Ecto neural progenitor cell (in vitro differentiated cells): Measurements from ENCODE around the gene RSAD1.

ENCODE experiments used
- DNase-seq: peaks from one replicate; pipeline ENCODE4 v3.0.0-alpha.2; 2018; ENCODE audit warnings: low spot score

The RSAD1 gene

DNA sequence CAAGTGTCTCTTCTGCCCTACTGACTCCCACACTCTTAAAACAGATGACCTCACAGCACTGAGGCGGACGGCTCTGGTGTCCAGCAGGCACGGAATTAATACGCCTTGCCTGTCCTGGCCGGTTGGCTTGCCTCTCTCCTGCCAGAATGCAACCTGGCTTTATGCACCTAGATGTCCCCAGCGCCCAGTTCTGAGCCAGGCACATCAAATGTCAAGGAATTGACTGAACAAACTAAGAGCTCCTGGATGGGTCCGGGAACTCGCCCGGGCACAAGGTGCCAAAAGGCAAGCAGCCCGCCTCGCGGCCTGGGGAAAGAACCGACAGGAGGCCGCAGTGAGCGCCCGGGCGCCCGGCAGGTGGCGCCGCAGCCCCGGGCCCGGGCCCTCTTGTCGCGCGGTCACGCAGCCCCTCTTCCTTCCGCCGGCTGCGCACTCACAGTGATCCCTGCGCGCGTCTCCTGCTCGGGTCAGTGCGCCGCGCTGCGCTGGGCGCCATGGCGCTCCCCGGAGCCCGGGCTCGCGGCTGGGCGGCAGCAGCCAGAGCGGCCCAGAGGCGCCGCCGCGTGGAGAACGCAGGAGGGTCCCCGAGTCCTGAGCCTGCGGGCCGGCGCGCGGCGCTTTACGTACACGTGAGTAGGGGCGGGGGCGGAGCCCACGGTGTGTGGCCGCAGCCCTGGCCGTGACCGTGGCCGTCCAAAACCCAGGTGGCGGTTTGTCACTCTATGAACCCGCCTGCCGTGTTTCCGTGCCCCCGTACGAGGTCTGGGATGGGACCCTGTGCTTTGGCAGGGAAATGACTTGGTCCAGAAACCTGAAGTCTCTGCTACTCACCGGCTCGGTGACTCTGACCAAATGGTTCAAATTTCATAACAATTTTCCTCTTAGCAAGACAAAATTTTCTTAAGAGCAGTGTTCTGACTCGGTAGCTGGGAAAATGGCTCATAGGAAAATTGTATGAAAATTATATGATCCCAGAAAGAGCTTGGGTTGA, at the start of gene RSAD1:
RSAD1 (plus strand) TSS at position 470 of the 991 bp plus-strand sequence; CDS start at position 495, 25 bp downstream.
- DNase-seq, result peak; percentile 95

DNA sequence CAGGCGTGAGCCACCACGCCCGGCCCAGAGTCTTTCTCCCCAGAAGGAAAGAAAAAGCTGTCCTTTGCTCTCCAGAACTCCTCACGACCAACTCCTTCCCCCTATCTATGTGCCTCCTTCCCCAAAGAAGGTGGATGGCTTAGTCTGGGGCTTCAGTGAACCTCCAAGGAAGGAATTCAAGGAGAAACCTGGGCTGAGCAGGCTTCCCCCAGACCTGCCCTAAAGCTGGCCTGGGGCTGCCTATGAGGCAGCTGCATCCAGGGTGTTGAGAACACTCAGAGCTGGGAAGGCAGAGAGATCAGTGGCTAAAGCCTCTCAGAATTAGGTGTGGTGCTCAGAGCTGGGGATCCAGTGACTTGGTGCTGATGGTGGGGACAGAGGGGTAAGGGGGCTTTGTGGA, 48.9 kb upstream of the RSAD1 start:
- no peak for DNase-seq

- DNase-seq, result no peak
These were observed 47.6 kb upstream of the RSAD1 start for GRCh38 chr17:50430821-50431618.

DNA sequence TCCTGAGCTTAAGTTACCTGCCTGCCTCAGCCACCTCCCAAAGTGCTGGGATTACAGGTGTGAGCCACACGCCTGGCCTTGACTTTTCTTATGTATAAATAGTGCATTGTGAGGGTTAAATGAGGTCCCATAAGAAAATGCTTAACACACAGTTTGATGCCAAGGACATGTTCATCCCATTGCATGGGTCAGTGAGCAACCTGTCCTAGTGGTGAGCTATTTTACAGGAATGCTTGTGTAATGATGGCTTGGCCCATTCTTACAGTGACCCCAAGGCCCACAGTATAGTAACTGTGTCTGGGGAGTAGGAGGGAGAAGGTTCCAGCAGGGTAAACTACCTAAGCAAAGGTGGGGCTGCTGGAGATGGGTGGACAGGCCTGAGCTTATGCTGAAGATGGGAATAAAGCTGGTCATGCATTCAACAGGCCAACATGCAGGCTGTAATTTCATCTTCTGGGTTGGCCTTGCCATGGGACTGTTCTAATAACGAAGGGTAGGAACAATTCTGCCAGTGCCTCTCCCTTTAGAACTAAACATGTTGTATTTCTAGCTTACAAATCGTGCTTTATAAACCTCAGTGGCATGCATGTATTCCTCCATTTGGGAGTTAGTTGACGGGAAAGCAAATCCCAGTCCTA, 46.4 kb upstream of the RSAD1 start:
- DNase-seq, result no peak

DNA sequence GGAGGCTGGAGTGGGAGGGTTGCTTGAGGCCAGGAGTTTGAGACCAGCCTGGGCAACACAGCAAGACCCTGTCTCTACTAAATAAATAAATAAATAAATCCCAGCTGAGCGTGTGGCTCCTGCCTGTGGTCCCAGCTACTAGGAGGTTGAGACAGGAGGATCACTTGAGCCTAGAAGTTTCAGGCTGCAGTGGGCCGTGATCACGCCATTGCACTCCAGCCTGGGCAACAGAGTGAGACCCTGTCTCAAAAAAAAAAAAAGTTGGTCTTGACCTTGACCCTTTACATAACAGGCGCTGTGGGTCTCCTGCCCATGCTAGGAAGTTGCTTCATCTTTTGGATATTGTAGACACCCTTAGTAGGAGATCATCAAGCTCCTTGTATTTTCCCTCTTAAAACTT, 41.3 kb upstream of the RSAD1 start:
- DNase-seq, result no peak

DNA sequence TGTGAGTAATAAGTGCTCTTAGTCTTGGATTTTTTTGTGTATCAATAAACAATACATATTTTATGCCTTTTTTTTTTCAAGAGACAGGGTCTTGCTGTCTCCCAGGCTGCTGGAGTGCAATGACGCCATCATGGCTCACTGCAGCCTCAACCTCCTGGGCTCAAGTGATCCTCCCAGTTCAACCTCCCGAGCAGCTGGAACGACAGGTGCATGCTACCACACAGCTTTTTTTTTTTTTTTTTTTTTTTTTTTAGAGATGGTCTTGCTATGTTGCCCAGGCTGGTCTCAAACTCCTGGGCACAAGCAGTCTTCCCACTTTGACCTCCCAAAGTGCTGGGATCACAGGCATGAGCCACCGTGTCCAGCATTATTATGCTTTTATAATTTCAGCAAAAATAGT, 39.7 kb upstream of the RSAD1 start:
- DNase-seq, result no peak

DNA sequence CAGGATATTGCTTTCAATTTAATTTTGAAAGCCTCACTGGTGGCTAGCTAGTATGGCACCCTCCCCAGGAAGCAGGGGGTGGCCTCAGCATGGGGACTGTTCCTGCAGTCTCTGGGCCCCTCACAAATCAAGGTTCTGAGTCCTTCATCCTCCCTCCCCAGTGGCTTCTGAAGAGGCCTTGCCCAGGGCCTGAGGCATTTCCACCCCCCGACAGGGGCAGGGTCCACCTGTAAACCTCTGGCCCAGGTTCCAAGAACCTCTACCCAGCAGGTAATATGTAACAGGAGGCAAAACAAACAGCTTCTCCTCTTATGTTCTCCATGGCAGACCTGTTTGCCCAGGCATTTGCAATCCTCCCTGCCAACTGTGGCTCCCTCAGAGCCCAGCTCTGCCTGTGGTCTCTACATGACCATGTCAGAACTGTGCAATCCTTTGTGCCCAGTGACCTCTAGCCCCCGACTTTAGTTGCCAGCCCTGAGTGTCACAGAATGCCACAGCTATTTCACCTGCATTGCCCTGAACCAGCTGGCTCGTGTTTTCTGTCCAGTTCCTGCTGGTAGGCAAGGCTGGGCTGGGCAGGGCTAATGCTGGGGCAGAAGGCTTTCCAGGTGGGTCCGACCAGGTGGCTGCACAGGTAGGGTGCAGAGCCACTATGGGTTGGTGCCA, 38.4 kb upstream of the RSAD1 start:
- DNase-seq, result no peak

DNA sequence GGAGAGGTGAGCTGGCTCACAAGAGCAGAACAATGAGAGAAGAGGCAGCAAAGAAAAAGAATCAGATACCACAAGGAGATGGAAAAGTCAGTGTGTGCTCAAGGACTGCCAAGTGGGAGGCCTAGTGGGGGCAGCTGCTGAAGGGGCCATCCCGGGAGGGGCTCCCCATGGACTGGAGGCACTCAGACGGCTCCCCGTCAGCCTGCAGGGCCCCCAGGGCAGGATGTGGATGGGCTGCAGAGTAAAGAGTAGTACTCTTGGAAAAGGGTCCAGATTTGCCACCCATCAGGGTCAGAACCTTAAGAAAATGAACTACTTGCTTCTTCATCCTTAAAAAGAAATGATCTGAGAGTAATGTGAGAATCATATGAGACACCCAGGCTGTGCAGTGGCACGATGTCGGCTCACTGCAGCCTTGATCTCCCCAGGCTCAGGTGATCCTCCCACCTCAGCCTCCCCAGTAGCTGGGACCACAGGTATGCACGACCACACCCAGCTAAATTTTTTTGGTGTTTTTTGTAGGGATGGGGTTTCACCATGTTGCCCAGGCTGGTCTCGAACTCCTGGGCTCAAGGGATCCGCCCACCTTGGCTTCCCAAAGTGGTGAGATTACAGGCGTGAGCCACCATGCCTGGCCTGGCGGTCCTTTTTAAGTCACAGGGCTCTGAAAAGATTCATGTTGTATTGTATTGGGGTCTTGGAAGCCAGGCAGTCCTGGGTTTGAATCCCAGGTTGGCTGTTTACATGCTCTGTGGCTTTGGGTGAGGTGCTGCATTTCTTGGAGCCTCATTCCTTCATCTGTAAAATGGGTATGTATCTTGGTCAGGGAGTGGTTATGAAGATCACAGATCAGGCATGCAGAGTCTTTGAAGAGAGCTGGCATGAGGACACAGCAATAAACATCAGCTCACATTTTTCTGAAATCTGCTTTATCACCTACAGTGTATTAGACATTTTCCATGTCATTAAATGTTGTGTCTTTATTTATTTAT, 37.5 kb upstream of the RSAD1 start:
- DNase-seq, result no peak

DNA sequence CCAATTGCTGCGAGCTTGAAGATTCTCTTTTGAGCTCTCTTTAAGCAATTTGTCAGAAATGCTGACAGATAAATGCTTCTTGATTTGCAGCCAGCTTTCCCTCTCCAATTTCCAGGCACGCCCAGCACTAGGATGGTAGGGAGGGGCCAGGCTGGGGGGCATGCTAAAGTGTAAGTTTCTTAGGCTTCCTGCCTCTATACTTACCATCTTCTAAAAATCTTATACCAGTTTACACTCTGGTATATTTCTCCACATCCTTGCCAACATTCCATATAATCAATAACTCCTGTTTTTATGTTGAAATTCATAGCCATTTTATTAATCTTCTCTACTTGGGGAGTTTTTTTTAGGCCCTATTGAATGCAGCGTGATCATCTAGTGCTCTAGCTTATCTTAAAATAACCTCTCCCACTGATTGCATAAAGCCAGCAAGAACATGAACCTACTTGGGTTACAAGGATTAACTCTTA, 35.1 kb upstream of the RSAD1 start:
- no peak for DNase-seq

- no peak for DNase-seq
These were observed 33.6 kb upstream of the RSAD1 start for GRCh38 chr17:50444841-50445715.

DNA sequence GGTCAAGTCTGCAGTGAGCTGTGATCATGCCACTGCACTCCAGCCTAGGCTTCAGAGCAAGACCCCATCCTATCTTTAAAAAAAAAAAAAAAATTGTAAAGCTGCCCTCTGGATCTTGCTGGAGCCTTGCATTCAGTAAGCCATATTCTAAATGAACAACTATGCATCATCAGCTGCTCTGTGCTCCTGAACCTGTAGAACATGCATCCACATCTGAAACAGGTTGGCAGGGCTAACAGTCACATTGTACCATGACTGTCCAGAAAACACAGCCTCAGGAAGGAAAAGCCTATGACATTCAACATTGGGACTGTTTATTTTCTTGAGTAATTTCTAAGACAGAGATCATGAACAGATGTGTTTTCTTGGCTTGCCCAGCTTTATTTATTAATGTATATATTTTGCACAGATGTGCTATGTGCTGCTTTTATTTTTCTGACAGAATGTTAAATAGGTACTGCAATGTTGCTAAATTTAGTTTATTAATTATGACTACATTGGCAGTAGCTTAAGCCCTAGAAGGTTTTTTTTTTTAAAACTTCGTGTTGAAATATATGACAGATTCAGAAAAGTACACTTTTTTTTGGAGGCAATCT, 32.8 kb upstream of the RSAD1 start:
- no peak for DNase-seq

DNA sequence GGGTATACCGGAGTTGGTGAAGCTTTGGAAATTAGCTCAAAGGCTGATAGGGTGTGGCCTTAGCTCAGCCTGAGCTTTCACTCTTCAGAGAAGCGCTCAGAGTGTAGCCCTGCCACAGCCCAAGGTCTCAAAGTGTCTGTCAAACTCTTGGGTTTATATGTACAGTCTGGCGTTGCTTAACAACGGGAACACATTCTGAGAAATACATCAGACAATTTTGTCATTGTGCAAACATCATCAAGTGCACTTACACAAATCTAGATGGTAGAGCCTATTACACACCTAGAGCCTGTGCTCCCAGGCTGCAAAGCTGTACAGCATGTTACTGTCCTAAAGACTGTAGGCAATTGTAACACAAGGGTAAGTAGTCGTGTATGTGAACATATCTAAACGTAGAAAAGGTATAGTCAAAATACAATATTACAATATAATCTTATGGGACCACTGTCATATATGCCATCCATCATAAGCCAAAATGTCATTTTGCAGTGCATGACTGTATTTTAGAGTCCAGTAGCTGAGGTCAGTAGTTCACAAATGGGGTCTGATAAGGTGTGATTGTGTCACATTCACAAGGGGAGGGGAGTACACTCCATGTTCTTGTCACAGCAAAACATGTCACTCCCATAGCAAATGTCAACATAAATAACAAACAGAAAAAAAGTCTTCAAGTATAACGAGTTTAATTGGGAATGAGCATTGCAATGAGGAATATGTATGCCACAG, 30.6 kb upstream of the RSAD1 start:
- no peak for DNase-seq

DNA sequence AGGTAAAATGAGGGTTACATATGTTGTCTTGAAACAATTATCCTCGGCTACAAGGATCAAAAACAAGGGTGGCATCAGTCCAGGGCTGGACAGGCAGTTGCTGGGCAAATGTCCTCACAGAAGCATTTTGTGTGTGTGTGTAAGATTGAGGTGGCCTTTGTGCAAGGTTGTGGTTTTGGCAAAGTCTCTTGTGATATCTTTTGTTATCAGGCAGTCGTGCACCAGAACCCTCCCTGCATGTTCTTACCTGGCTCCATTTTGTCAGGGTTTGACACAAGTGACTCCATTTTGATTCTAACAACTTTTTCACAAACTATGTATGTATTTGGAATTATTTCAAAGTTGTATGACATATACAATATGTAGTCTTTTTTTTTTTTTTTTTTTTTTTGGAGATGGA, 30.0 kb upstream of the RSAD1 start:
- DNase-seq, result no peak

- DNase-seq, result no peak
These were observed 26.6 kb upstream of the RSAD1 start for GRCh38 chr17:50451943-50452629.

GRCh38 chr17:50452630-50453300, 25.9 kb upstream of the RSAD1 start:
- DNase-seq, result no peak

DNA sequence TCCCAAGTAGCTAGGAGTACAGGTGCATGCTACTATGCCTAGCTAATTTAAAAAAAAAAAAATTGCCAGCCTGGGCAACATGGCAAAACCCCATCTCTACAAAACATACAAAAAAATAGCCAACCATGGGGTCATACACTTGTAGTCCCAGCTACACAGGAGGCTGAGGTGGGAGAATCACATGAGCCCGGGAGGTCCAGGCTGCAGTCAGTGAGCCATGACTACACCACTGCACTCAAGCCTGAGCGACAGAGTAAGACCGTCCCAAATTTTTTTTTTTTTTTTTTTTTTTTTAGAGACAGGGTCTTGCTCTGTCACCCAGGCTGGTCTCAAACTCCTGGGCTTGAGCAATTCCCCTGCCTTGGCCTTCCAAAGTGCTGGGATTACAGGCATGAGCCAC, 24.8 kb upstream of the RSAD1 start:
- DNase-seq, result no peak

DNA sequence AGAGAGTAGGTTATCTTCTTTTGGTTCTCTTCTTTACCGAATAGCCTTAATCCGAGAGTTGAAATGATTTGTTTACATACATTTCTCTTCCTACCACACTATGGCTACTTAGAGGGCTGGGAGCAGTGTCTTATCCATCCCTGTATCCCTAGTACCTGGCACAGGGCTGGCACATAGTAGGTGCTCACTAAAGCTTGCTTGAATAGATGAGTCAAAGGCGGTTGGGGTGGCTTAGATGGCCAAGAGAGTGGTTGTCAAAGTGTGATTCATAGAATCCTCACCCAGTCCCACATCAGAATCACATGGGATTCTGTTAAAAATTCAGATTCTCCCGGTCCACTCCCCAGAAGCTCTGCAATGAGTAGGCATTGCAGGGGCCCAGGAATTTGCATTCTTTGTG, 21.0 kb upstream of the RSAD1 start:
- DNase-seq, result no peak
